ENCODE measurements around the gene ZNF416. TPM values are rescaled to one million over a fixed set of nuclear protein-coding genes. Genes with fewer than 3 reads are reported as not detected.

The ZNF416 gene
- total and polyA plus RNA-seq, 2 of the 8 experiments (the other 6 are each of a cell fraction or from before 2014, with no cell fraction given): 3.2 to 10.3 TPM

GRCh38 chr19:57560049-57560491 lies 18.6 kb downstream of the ZNF416 start:
- Histone ChIP-seq H2AFZ (ENCODE audit: low read length) (peak overlapping the region; percentile 77), H4K8ac (ENCODE audit: extremely low read depth, insufficient read depth, low read length) (peak overlapping the region; percentile 71; the same call in 1 of the 2 replicates), H3K4me1 (replicated peaks in 1 of 4; ENCODE audit: control insufficient read depth in 3 of 4, insufficient read depth in 4 of 4, low read length in 3 of 4) (peaks cover 0 to 4% (median under 1%) of the 10 kb centered on the region in 4 experiments; a peak in 3 of 7 replicates), H2BK15ac (ENCODE audit: low read length) (no peak overlapping the region), H4K20me1 (replicated peaks in 1 of 2; ENCODE audit: control insufficient read depth in 1 of 2, insufficient read depth in 2 of 2, low read length in 2 of 2) (peaks cover 4 to 7% of the 10 kb centered on the region in 2 experiments), H2BK12ac (ENCODE audit: low read depth, low read length) (no peak overlapping the region), H2BK5ac (ENCODE audit: low read depth, low read length) (no peak overlapping the region), H3K27me3 (replicated peaks in 1 of 4; ENCODE audit: control insufficient read depth in 3 of 4, extremely low read depth in 1 of 4, insufficient read depth in 3 of 4, low read length in 3 of 4) (no peaks in the 10 kb centered on the region), H3K56ac (replicated peaks; ENCODE audit: insufficient read length, low read depth, low read length) (no peak overlapping the region), H3K36me3 (ENCODE audit: control insufficient read depth in 2 of 4, insufficient read depth in 4 of 4, low read length in 3 of 4) (peaks cover 0 to 11% (median 3%) of the 10 kb centered on the region in 4 experiments; a peak in 4 of 8 replicates), H4K91ac (replicated peaks; ENCODE audit: insufficient read length, low read length) (no peak overlapping the region), H4K5ac (ENCODE audit: insufficient read length, low read depth, low read length) (no peak overlapping the region), H3K4me2 (ENCODE audit: insufficient read depth in 1 of 2, low read depth in 2 of 2, low read length in 2 of 2) (peak overlapping the region; percentile 51 to 86; a peak in 3 of 4 replicates), H3K4me3 (ENCODE audit: extremely low read depth in 1 of 4, insufficient read depth in 2 of 4, low read depth in 3 of 4, low read length in 4 of 4) (peak overlapping the region; percentile 80 to 96 (median 94)), H3K27ac (ENCODE audit: low read depth, low read length) (no peak overlapping the region), H3K79me1 (ENCODE audit: low read depth, low read length) (peaks cover 5% of the 10 kb centered on the region), H2BK20ac (ENCODE audit: low read length) (no peak overlapping the region), H3K18ac (ENCODE audit: extremely low read depth, low read length) (no peak overlapping the region), H3K23ac (ENCODE audit: insufficient read length) (no peak overlapping the region), H3K79me2 (ENCODE audit: control insufficient read depth in 1 of 2, insufficient read depth in 2 of 2, low read length in 2 of 2) (peaks cover 0 to 20% of the 10 kb centered on the region in 2 experiments; a peak in 3 of 4 replicates), H3K23me2 (ENCODE audit: low read depth, low read length) (peaks cover 3% of the 10 kb centered on the region; the same call in 1 of the 2 replicates), H3K14ac (ENCODE audit: insufficient read length) (no peak overlapping the region), H2AK5ac (ENCODE audit: low read depth, low read length) (no peak overlapping the region), H3K4ac (replicated peaks; ENCODE audit: insufficient read length, low read depth, low read length) (peak overlapping the region; percentile 46), H3K9ac (replicated peaks in 1 of 4; ENCODE audit: extremely low read depth in 1 of 4, low read depth in 3 of 4, low read length in 3 of 4) (no peak overlapping the region), H2BK120ac (replicated peaks; ENCODE audit: low read depth, low read length) (no peak overlapping the region), H3K9me3 (ENCODE audit: insufficient read depth in 2 of 2, low read depth in 1 of 2, low read length in 1 of 2) (peaks cover 21 to 33% of the 10 kb centered on the region in 2 experiments)
- ChIA-PET POLR2A (ENCODE audit: partially characterized antibody) (interaction anchor here (0.8 kb wide), 1 partner anchor 33 kb away, joined by 3 read pairs; the partner anchor contains the start of gene ZNF549), CTCF (ENCODE audit: partially characterized antibody) (no interaction called here)
- DNase-seq (ENCODE audit: low read depth in 1 of 2, low spot score in 2 of 2): no peak
- 86% methylated on average over 23 of the region's 23 CpGs; no CpG with 5 or more reads in 1 of the 2 experiments for WGBS, 2 experiments (ENCODE audit: extremely low coverage in 1 of 2, insufficient coverage in 1 of 2, insufficient read length in 1 of 2, insufficient replicate concordance in 2 of 2, low coverage in 1 of 2, low lambda C conversion rate in 2 of 2, missing lambda C conversion rate in 1 of 2)
- no peak for FAIRE-seq
- TF ChIP-seq KDM1A (IDR thresholded peaks at IDR 0.05; ENCODE audit: borderline replicate concordance, low read length): no peak
- no peak for TF ChIP-seq BRCA1 (IDR thresholded peaks at IDR 0.05; ENCODE audit: low read depth, low read length)
- TF ChIP-seq EP300 (IDR thresholded peaks at IDR 0.05; ENCODE audit: borderline replicate concordance in 1 of 2, low read depth in 2 of 2, low read length in 2 of 2): no peak
- TF ChIP-seq BCL11A (IDR thresholded peaks at IDR 0.05; ENCODE audit: low read depth in 2 of 2, low read length in 2 of 2): no peak
- no peak for TF ChIP-seq TEAD4 (IDR thresholded peaks at IDR 0.05; ENCODE audit: low read depth, low read length)
- no peak for TF ChIP-seq NANOG (IDR thresholded peaks at IDR 0.05; ENCODE audit: insufficient read depth, low read depth, low read length, poor library complexity, severe bottlenecking)
- TF ChIP-seq SP2 (IDR thresholded peaks at IDR 0.05; ENCODE audit: low read length): no peak
- no peak for TF ChIP-seq TAF1 (IDR thresholded peaks at IDR 0.05; ENCODE audit: low read depth, low read length)
- TF ChIP-seq JUN (IDR thresholded peaks at IDR 0.05; ENCODE audit: low read depth, low read length): no peak
- TF ChIP-seq USF2 (IDR thresholded peaks at IDR 0.05; ENCODE audit: low read length): no peak
- TF ChIP-seq RBBP5 (IDR thresholded peaks at IDR 0.05; ENCODE audit: borderline replicate concordance, low read depth, low read length): no peak
- no peak for TF ChIP-seq EGR1 (IDR thresholded peaks at IDR 0.05; ENCODE audit: borderline replicate concordance, low read depth, low read length)
- TF ChIP-seq POU5F1 (IDR thresholded peaks at IDR 0.05; ENCODE audit: low read depth, low read length): no peak
